OCI-LY3 (cell line): ENCODE data around the gene SLC2A4RG.

Source experiments
- EZH2phosphoT487 ChIP-seq: fragments of 200-600 bp; shearing (Covaris generic); IDR thresholded peaks from 2 replicates; pipeline ENCODE4 v1.6.1; 2018; ENCODE audit warnings: antibody characterized with exemption, mixed run types, low read depth
- TF ChIP-seq, protein P1 (sequence below): fragments of 200-600, 300-600 bp; sonication (generic); IDR thresholded peaks from 2 replicates; pipeline ENCODE4 v1.5.1; 2014; ENCODE audit warnings: antibody characterized with exemption, low read length, low read depth

DNA sequence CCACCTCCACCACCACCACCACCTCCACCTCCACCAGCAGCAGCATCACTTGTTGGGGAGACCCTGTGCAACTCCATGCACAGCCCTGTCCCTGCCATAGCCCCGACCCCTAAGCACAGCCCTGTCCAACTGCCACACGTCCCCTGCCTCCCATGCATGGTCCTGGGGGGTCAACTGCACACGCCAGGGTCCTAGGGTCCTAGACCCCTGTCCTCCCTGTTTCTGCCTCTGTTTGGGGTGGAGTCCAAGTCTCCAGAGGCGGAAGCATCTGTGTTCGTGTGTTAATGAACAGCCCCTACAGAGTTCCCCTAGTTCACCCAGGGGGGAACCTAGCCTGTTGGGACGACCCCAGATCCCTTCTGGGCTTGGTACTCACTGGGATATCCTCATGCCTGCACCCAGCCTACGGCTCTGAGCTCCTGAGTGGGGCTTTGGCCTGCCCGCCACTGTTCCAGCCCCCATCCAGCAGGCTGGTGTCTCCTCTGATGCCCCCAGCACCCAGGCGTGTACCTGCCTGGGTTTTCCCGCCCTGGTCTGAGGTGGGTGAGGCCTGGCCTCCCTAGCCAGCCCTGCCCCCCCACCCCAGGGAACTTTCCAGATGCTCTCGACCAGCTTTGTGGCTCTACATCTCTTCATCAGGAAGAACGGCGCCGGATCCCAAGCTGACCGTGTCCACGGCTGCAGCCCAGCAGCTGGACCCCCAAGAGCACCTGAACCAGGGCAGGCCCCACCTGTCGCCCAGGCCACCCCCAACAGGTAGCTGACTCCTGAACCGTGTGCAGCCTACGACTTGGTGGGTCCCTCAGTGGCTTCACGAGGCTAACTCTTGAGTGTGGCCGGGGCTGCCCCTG is 45.6 kb upstream of the SLC2A4RG start:
- TF ChIP-seq, protein P1, sequence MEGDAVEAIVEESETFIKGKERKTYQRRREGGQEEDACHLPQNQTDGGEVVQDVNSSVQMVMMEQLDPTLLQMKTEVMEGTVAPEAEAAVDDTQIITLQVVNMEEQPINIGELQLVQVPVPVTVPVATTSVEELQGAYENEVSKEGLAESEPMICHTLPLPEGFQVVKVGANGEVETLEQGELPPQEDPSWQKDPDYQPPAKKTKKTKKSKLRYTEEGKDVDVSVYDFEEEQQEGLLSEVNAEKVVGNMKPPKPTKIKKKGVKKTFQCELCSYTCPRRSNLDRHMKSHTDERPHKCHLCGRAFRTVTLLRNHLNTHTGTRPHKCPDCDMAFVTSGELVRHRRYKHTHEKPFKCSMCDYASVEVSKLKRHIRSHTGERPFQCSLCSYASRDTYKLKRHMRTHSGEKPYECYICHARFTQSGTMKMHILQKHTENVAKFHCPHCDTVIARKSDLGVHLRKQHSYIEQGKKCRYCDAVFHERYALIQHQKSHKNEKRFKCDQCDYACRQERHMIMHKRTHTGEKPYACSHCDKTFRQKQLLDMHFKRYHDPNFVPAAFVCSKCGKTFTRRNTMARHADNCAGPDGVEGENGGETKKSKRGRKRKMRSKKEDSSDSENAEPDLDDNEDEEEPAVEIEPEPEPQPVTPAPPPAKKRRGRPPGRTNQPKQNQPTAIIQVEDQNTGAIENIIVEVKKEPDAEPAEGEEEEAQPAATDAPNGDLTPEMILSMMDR, result no peak
- no peak for TF ChIP-seq EZH2phosphoT487
